ENCODE data around the gene DRAXIN.

Gene DRAXIN

GRCh38 chr1:11749203-11749689 is 57.7 kb downstream of the DRAXIN start:
- TF ChIP-seq ZBTB7A (IDR thresholded peaks at IDR 0.05; ENCODE audit: low read depth) (no peak), YY1 (IDR thresholded peaks at IDR 0.05; ENCODE audit: low read depth) (no peak), CREB1 (IDR thresholded peaks at IDR 0.05; ENCODE audit: low read depth) (no peak), TAF1 (IDR thresholded peaks at IDR 0.05; ENCODE audit: low read depth) (no peak), EP300 (IDR thresholded peaks at IDR 0.05; ENCODE audit: borderline replicate concordance) (no peak), RAD21 (IDR thresholded peaks at IDR 0.05; ENCODE audit: low read depth) (peak; percentile 84), EGR1 (IDR thresholded peaks at IDR 0.05) (no peak), MAX (IDR thresholded peaks at IDR 0.05) (peak; percentile 66), TEAD4 (IDR thresholded peaks at IDR 0.05) (no peak), FOXM1 (IDR thresholded peaks at IDR 0.05; ENCODE audit: borderline replicate concordance, low read depth) (no peak)
- TF ChIP-seq, protein P1, sequence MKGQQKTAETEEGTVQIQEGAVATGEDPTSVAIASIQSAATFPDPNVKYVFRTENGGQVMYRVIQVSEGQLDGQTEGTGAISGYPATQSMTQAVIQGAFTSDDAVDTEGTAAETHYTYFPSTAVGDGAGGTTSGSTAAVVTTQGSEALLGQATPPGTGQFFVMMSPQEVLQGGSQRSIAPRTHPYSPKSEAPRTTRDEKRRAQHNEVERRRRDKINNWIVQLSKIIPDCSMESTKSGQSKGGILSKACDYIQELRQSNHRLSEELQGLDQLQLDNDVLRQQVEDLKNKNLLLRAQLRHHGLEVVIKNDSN (IDR thresholded peaks at IDR 0.05), result peak; percentile 79

- no peak for TF ChIP-seq TAF1 (IDR thresholded peaks at IDR 0.05; ENCODE audit: low read depth)
- TF ChIP-seq TEAD4 (IDR thresholded peaks at IDR 0.05), result no peak
- no peak for TF ChIP-seq TCF12 (IDR thresholded peaks at IDR 0.05; ENCODE audit: low read depth)
- no peak for TF ChIP-seq EGR1 (IDR thresholded peaks at IDR 0.05)
- TF ChIP-seq MAX (IDR thresholded peaks at IDR 0.05), result no peak
- TF ChIP-seq ZBTB7A (IDR thresholded peaks at IDR 0.05; ENCODE audit: low read depth), result no peak
- TF ChIP-seq, protein P1 (IDR thresholded peaks at IDR 0.05), result no peak
- no peak for TF ChIP-seq FOXM1 (IDR thresholded peaks at IDR 0.05; ENCODE audit: borderline replicate concordance, low read depth)
- no peak for TF ChIP-seq CEBPB (IDR thresholded peaks at IDR 0.05)
- TF ChIP-seq CREB1 (IDR thresholded peaks at IDR 0.05; ENCODE audit: low read depth), result no peak
- TF ChIP-seq, protein P2, sequence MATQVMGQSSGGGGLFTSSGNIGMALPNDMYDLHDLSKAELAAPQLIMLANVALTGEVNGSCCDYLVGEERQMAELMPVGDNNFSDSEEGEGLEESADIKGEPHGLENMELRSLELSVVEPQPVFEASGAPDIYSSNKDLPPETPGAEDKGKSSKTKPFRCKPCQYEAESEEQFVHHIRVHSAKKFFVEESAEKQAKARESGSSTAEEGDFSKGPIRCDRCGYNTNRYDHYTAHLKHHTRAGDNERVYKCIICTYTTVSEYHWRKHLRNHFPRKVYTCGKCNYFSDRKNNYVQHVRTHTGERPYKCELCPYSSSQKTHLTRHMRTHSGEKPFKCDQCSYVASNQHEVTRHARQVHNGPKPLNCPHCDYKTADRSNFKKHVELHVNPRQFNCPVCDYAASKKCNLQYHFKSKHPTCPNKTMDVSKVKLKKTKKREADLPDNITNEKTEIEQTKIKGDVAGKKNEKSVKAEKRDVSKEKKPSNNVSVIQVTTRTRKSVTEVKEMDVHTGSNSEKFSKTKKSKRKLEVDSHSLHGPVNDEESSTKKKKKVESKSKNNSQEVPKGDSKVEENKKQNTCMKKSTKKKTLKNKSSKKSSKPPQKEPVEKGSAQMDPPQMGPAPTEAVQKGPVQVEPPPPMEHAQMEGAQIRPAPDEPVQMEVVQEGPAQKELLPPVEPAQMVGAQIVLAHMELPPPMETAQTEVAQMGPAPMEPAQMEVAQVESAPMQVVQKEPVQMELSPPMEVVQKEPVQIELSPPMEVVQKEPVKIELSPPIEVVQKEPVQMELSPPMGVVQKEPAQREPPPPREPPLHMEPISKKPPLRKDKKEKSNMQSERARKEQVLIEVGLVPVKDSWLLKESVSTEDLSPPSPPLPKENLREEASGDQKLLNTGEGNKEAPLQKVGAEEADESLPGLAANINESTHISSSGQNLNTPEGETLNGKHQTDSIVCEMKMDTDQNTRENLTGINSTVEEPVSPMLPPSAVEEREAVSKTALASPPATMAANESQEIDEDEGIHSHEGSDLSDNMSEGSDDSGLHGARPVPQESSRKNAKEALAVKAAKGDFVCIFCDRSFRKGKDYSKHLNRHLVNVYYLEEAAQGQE (IDR thresholded peaks at IDR 0.05; ENCODE audit: low read depth), result no peak
- TF ChIP-seq EP300 (IDR thresholded peaks at IDR 0.05; ENCODE audit: borderline replicate concordance), result no peak
- TF ChIP-seq YY1 (IDR thresholded peaks at IDR 0.05; ENCODE audit: low read depth), result no peak
- no peak for TF ChIP-seq RAD21 (IDR thresholded peaks at IDR 0.05; ENCODE audit: low read depth)
- no peak for TF ChIP-seq NFIC (IDR thresholded peaks at IDR 0.05)
Measured at GRCh38 chr1:11749996-11750395, 58.5 kb downstream of the DRAXIN start.

DNA sequence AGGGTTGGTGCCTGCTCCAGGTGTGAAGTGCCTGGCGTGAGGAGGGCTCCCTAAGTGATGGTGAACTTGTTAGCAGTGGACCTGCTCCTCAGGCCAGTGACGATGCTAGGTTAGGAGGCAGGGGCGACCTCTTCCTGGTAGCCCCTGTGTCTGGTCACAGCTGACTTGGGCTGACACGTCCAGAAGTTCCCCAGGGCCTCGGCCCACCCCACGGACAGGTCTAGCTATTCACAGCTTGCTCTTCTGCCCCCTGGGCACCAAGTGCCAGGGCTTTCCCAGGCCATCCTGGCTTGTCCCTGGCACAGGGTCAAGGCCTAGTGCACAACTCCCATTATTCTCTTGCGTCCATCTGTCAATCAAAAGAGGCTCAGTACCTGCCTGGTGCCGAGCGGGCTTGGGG is 59.6 kb downstream of the DRAXIN start:
- TF ChIP-seq TAF1 (IDR thresholded peaks at IDR 0.05; ENCODE audit: low read depth), result no peak
- TF ChIP-seq, protein P1 (IDR thresholded peaks at IDR 0.05), result no peak
- TF ChIP-seq EGR1 (IDR thresholded peaks at IDR 0.05), result no peak
- no peak for TF ChIP-seq NFIC (IDR thresholded peaks at IDR 0.05)
- no peak for TF ChIP-seq CEBPB (IDR thresholded peaks at IDR 0.05)
- TF ChIP-seq TCF12 (IDR thresholded peaks at IDR 0.05; ENCODE audit: low read depth), result no peak
- TF ChIP-seq TEAD4 (IDR thresholded peaks at IDR 0.05), result no peak
- TF ChIP-seq, protein P2 (IDR thresholded peaks at IDR 0.05; ENCODE audit: low read depth), result no peak
- TF ChIP-seq EP300 (IDR thresholded peaks at IDR 0.05; ENCODE audit: borderline replicate concordance), result no peak
- TF ChIP-seq RAD21 (IDR thresholded peaks at IDR 0.05; ENCODE audit: low read depth), result no peak
- no peak for TF ChIP-seq FOXM1 (IDR thresholded peaks at IDR 0.05; ENCODE audit: borderline replicate concordance, low read depth)
- TF ChIP-seq CREB1 (IDR thresholded peaks at IDR 0.05; ENCODE audit: low read depth), result no peak
- no peak for TF ChIP-seq MAX (IDR thresholded peaks at IDR 0.05)

DNA sequence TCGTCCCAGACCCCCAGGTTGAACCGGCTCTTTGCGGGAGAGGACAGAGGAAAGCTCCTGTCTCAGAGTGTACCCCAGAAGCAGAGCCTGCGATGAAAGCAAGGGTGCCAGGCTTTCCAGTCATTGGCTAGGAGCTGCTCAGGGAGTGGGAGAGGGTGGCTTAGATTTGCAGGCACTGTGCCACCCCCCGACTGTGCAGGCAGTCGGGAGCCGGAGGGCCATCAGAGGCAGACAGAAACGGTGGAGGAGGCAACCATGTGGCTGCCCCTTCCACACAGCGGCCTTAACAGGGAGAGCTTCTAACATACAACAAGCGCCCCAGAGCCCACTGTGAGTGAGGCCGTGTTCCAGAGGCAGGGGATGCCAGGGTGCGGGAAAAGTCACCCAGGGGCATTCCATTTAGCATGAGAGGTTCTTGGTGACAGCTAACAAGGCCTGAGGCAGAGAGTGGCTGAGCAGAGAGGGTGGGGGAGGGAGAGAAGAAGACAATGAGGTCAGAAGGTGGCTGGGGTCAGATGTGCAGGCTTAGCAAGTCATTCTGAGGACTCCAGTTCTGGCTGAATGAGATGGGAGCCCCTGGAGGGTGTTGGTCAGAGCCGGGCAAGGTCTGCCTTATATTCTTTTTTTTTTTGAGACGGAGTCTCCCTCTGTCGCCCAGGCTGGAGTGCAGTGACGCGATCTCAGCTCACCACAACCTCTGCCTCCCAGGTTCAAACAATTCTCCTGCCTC is 61.0 kb downstream of the DRAXIN start:
- TF ChIP-seq TAF1 (IDR thresholded peaks at IDR 0.05; ENCODE audit: low read depth) (no peak), MAX (IDR thresholded peaks at IDR 0.05) (no peak), CEBPB (IDR thresholded peaks at IDR 0.05) (no peak), ZBTB7A (IDR thresholded peaks at IDR 0.05; ENCODE audit: low read depth) (no peak), FOXM1 (IDR thresholded peaks at IDR 0.05; ENCODE audit: borderline replicate concordance, low read depth) (no peak), RAD21 (IDR thresholded peaks at IDR 0.05; ENCODE audit: low read depth) (no peak), YY1 (IDR thresholded peaks at IDR 0.05; ENCODE audit: low read depth) (no peak), CREB1 (IDR thresholded peaks at IDR 0.05; ENCODE audit: low read depth) (no peak), TCF12 (IDR thresholded peaks at IDR 0.05; ENCODE audit: low read depth) (no peak), EGR1 (IDR thresholded peaks at IDR 0.05) (no peak)
- TF ChIP-seq, protein P1 (IDR thresholded peaks at IDR 0.05), result no peak

All from Ishikawa (cell line).